ENCODE results near the gene CBLIF.

DNA sequence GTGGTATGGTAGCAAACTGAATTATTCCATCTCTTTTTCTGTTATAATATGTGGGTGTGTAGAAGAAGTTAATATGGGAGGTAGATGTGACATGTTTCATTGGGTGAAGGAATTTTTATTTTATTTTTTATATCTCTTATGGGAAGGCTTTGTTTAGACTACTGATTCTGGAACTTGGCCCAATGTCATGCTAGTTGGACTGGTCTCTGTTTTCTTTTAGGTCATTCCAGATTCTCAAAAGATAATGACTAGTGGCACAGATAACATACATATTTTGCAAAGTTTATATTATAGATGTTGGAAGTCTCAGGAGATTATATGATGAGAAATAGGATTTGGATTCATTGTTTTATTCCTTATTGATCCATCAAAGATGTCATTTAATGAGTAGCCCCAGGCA lies 32.0 kb upstream of the CBLIF start:
- TF ChIP-seq POLR2AphosphoS5 (IDR thresholded peaks at IDR 0.05; ENCODE audit: low read depth) (no peak), CTCF (IDR thresholded peaks at IDR 0.05; ENCODE audit: insufficient read depth, low read length) (no peak), SPI1 (IDR thresholded peaks at IDR 0.05; ENCODE audit: borderline replicate concordance, low read depth) (no peak), REST (IDR thresholded peaks at IDR 0.05; ENCODE audit: insufficient replicate concordance, low read depth) (no peak), GABPA (IDR thresholded peaks at IDR 0.05; ENCODE audit: low read depth) (no peak)

All from HL-60 (cell line).